HUES6 (cell line): ENCODE measurements around the gene KCNAB1.

Experiments
- H3K27ac ChIP-seq: 2 replicates; pipeline ENCODE4 v1.7.0; 2013; ENCODE audit warnings: low read depth, mild to moderate bottlenecking, low read length, inconsistent platforms
- H3K27me3 ChIP-seq: 2 replicates; pipeline ENCODE4 v1.6.1; 2013; ENCODE audit warnings: low read length; ENCODE audit not compliant: control insufficient read depth, insufficient read depth
- H3K36me3 ChIP-seq: 2 replicates; pipeline ENCODE4 v1.6.1; 2013; ENCODE audit warnings: low read length; ENCODE audit not compliant: control insufficient read depth, insufficient read depth
- H3K4me1 ChIP-seq: 2 replicates; pipeline ENCODE4 v1.6.1; 2013; ENCODE audit warnings: low read length; ENCODE audit not compliant: control insufficient read depth, insufficient read depth
- H3K4me3 ChIP-seq: 2 replicates; pipeline ENCODE4 v1.5.1; 2013; ENCODE audit warnings: low read depth, low read length
- H3K9ac ChIP-seq: one replicate; pipeline ENCODE4 v1.6.1; 2013; ENCODE audit warnings: mild to moderate bottlenecking, low read length
- H3K9me3 ChIP-seq: 2 replicates; pipeline ENCODE4 v1.6.1; 2013; ENCODE audit warnings: low read depth, low read length; ENCODE audit not compliant: control insufficient read depth, insufficient read depth

KCNAB1 gene

GRCh38 chr3:156389449-156389950 lies 269.1 kb downstream of the KCNAB1 start:
- Histone ChIP-seq H3K4me3 (no peak overlapping the region), H3K9ac (no peak overlapping the region), H3K4me1 (no peaks in the 10 kb centered on the region), H3K9me3 (no peaks in the 10 kb centered on the region), H3K36me3 (no peaks in the 10 kb centered on the region), H3K27me3 (no peaks in the 10 kb centered on the region), H3K27ac (no peak overlapping the region)

- Histone ChIP-seq H3K4me3 (no peak overlapping the region), H3K27me3 (no peaks in the 10 kb centered on the region), H3K27ac (no peak overlapping the region), H3K36me3 (no peaks in the 10 kb centered on the region), H3K9ac (no peak overlapping the region), H3K9me3 (no peaks in the 10 kb centered on the region), H3K4me1 (no peaks in the 10 kb centered on the region)
Measured at GRCh38 chr3:156390846-156391245, 270.5 kb downstream of the KCNAB1 start.

GRCh38 chr3:156395961-156396710 lies 275.8 kb downstream of the KCNAB1 start:
- no peak overlapping the region for H3K4me3 ChIP-seq
- no peaks in the 10 kb centered on the region for H3K9me3 ChIP-seq
- no peaks in the 10 kb centered on the region for H3K4me1 ChIP-seq
- no peaks in the 10 kb centered on the region for H3K36me3 ChIP-seq
- no peaks in the 10 kb centered on the region for H3K27me3 ChIP-seq
- H3K27ac ChIP-seq, result no peak overlapping the region
- H3K9ac ChIP-seq, result no peak overlapping the region

GRCh38 chr3:156396851-156397250 lies 276.5 kb downstream of the KCNAB1 start:
- H3K9ac ChIP-seq, result no peak overlapping the region
- H3K36me3 ChIP-seq, result no peaks in the 10 kb centered on the region
- H3K4me1 ChIP-seq, result no peaks in the 10 kb centered on the region
- no peak overlapping the region for H3K4me3 ChIP-seq
- no peaks in the 10 kb centered on the region for H3K27me3 ChIP-seq
- no peak overlapping the region for H3K27ac ChIP-seq
- no peaks in the 10 kb centered on the region for H3K9me3 ChIP-seq

GRCh38 chr3:156397534-156397933 lies 277.2 kb downstream of the KCNAB1 start:
- Histone ChIP-seq H3K9ac (no peak overlapping the region), H3K27ac (no peak overlapping the region), H3K27me3 (no peaks in the 10 kb centered on the region), H3K9me3 (no peaks in the 10 kb centered on the region), H3K4me3 (no peak overlapping the region), H3K36me3 (no peaks in the 10 kb centered on the region), H3K4me1 (no peaks in the 10 kb centered on the region)

GRCh38 chr3:156400062-156400461 lies 279.7 kb downstream of the KCNAB1 start:
- Histone ChIP-seq H3K9me3 (no peaks in the 10 kb centered on the region), H3K27me3 (no peaks in the 10 kb centered on the region), H3K9ac (no peak overlapping the region), H3K27ac (no peak overlapping the region), H3K4me3 (no peak overlapping the region), H3K4me1 (no peaks in the 10 kb centered on the region), H3K36me3 (no peaks in the 10 kb centered on the region)

GRCh38 chr3:156400735-156401134 lies 280.4 kb downstream of the KCNAB1 start:
- Histone ChIP-seq H3K36me3 (no peaks in the 10 kb centered on the region), H3K27ac (no peak overlapping the region), H3K27me3 (no peaks in the 10 kb centered on the region), H3K4me3 (no peak overlapping the region), H3K4me1 (no peaks in the 10 kb centered on the region), H3K9ac (no peak overlapping the region), H3K9me3 (no peaks in the 10 kb centered on the region)

GRCh38 chr3:156404217-156404616 lies 283.8 kb downstream of the KCNAB1 start:
- no peaks in the 10 kb centered on the region for H3K36me3 ChIP-seq
- H3K9me3 ChIP-seq, result no peaks in the 10 kb centered on the region
- no peak overlapping the region for H3K9ac ChIP-seq
- no peak overlapping the region for H3K27ac ChIP-seq
- no peaks in the 10 kb centered on the region for H3K27me3 ChIP-seq
- H3K4me1 ChIP-seq, result peaks cover 4% of the 10 kb centered on the region; the same call in 1 of the 2 replicates
- H3K4me3 ChIP-seq, result no peak overlapping the region

- Histone ChIP-seq H3K9me3 (no peaks in the 10 kb centered on the region), H3K4me3 (no peak overlapping the region), H3K27ac (no peak overlapping the region), H3K27me3 (no peaks in the 10 kb centered on the region), H3K4me1 (peaks cover 4% of the 10 kb centered on the region; the same call in 1 of the 2 replicates), H3K9ac (no peak overlapping the region), H3K36me3 (no peaks in the 10 kb centered on the region)
Measured at GRCh38 chr3:156406393-156406792, 286.0 kb downstream of the KCNAB1 start.

GRCh38 chr3:156407617-156408225 lies 287.3 kb downstream of the KCNAB1 start:
- H3K4me3 ChIP-seq, result no peak overlapping the region
- H3K9me3 ChIP-seq, result no peaks in the 10 kb centered on the region
- no peak overlapping the region for H3K9ac ChIP-seq
- no peaks in the 10 kb centered on the region for H3K36me3 ChIP-seq
- H3K4me1 ChIP-seq, result peaks cover 4% of the 10 kb centered on the region; the same call in 1 of the 2 replicates
- H3K27ac ChIP-seq, result no peak overlapping the region
- H3K27me3 ChIP-seq, result no peaks in the 10 kb centered on the region

GRCh38 chr3:156409694-156410093 lies 289.3 kb downstream of the KCNAB1 start:
- no peaks in the 10 kb centered on the region for H3K36me3 ChIP-seq

More at GRCh38 chr3:156409694-156410093, 289.3 kb downstream of the KCNAB1 start:
- Histone ChIP-seq H3K27ac (no peak overlapping the region), H3K4me1 (peaks cover 4% of the 10 kb centered on the region; the same call in 1 of the 2 replicates), H3K9me3 (no peaks in the 10 kb centered on the region), H3K27me3 (no peaks in the 10 kb centered on the region), H3K4me3 (no peak overlapping the region), H3K9ac (no peak overlapping the region)
